Fibroblast of lung (primary cell): Measurements from ENCODE around the gene WNT5B.

ENCODE experiments used
- EZH2 ChIP-seq: IDR thresholded peaks from 2 replicates; pipeline ENCODE4 v1.5.1; 2012; ENCODE audit warnings: low read length, control low read depth, mild to moderate bottlenecking; ENCODE audit errors: missing control alignments
- TF ChIP-seq, protein P1 (sequence below), 2 donors: IDR thresholded peaks in 1 of 2; conservative IDR thresholded peaks in 1 of 2; 1 replicate in 1 of 2; 2 replicates in 1 of 2; pipeline ENCODE4 v1.5.1; 2011 to 2012; ENCODE audit warnings: low read length in 2 of 2, control low read depth in 1 of 2, inconsistent platforms in 1 of 2, low read depth in 1 of 2, mild to moderate bottlenecking in 1 of 2

- TF ChIP-seq, protein P1, sequence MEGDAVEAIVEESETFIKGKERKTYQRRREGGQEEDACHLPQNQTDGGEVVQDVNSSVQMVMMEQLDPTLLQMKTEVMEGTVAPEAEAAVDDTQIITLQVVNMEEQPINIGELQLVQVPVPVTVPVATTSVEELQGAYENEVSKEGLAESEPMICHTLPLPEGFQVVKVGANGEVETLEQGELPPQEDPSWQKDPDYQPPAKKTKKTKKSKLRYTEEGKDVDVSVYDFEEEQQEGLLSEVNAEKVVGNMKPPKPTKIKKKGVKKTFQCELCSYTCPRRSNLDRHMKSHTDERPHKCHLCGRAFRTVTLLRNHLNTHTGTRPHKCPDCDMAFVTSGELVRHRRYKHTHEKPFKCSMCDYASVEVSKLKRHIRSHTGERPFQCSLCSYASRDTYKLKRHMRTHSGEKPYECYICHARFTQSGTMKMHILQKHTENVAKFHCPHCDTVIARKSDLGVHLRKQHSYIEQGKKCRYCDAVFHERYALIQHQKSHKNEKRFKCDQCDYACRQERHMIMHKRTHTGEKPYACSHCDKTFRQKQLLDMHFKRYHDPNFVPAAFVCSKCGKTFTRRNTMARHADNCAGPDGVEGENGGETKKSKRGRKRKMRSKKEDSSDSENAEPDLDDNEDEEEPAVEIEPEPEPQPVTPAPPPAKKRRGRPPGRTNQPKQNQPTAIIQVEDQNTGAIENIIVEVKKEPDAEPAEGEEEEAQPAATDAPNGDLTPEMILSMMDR (conservative IDR thresholded peaks at IDR 0.05 in 1 of 2, IDR thresholded peaks at IDR 0.05 in 1 of 2; ENCODE audit: low read depth in 1 of 2, low read length in 2 of 2) = no peak
- no peak for TF ChIP-seq EZH2
Observed at GRCh38 chr12:1666215-1666614, 37.2 kb downstream of the WNT5B start.
